Renal cortex interstitium (tissue), 11 donors: ENCODE measurements around the gene C1QTNF9. TPM values are rescaled to one million over a fixed set of nuclear protein-coding genes. Genes with fewer than 3 reads are reported as not detected.
A peak's percentile ranks its signal among the peaks of the same experiment; 100 is the strongest.
"Not testable (repeated sequence)": the region's sequence is repeated elsewhere in the genome, so short reads cannot be mapped to it uniquely, and the experiment has no call there.

Experiments
- DNase-seq, 11 donors: peaks; one replicate each; pipeline ENCODE4 v3.0.0-alpha.2; 2013; ENCODE audit warnings: low read depth in 9 of 11, low spot score in 4 of 11; ENCODE audit errors: extremely low read depth in 1 of 11
- polyA plus RNA-seq, 3 donors: library from polyadenylated mRNA; unstranded; fragments of 120-200 nt; gene quantifications; one replicate each; pipeline ENCODE4 v1.2.1, GENCODE V29; 2013; ENCODE audit not compliant: insufficient read length in 3 of 3

The C1QTNF9 gene
- polyA plus RNA-seq, 3 donors = 0.17 to 0.59 (median 0.30) TPM

GRCh38 chr13:24353736-24354135 lies 44.4 kb downstream of the C1QTNF9 start:
- DNase-seq = no peak

- DNase-seq = no peak
Measured at GRCh38 chr13:24355103-24355502, 45.7 kb downstream of the C1QTNF9 start.

- DNase-seq = no peak
Measured at GRCh38 chr13:24356270-24356669, 46.9 kb downstream of the C1QTNF9 start.

- no peak for DNase-seq
Measured at GRCh38 chr13:24356837-24357236, 47.5 kb downstream of the C1QTNF9 start.

GRCh38 chr13:24357756-24358155 lies 48.4 kb downstream of the C1QTNF9 start:
- DNase-seq = no peak

GRCh38 chr13:24358836-24359235 lies 49.5 kb downstream of the C1QTNF9 start:
- not testable (repeated sequence) for DNase-seq

GRCh38 chr13:24359252-24359651 lies 49.9 kb downstream of the C1QTNF9 start:
- DNase-seq = not testable (repeated sequence)

GRCh38 chr13:24360106-24360505 lies 50.7 kb downstream of the C1QTNF9 start:
- DNase-seq = peak in 9 of 11 donors; percentile 4 to 38 (median 12)

GRCh38 chr13:24361113-24361512 lies 51.7 kb downstream of the C1QTNF9 start:
- DNase-seq = no peak

- no peak for DNase-seq
Measured at GRCh38 chr13:24361852-24362366, 52.5 kb downstream of the C1QTNF9 start.

GRCh38 chr13:24362435-24362952 lies 53.1 kb downstream of the C1QTNF9 start:
- DNase-seq = no peak

GRCh38 chr13:24365191-24365590 lies 55.8 kb downstream of the C1QTNF9 start:
- DNase-seq = no peak

- DNase-seq = not testable (repeated sequence)
Measured at GRCh38 chr13:24366315-24366714, 56.9 kb downstream of the C1QTNF9 start.

- DNase-seq = not testable (repeated sequence)
Measured at GRCh38 chr13:24371273-24371672, 61.9 kb downstream of the C1QTNF9 start.

Other genes starting within 250 kb of the C1QTNF9 start
- gene SPATA13, start 148.9 kb upstream of the C1QTNF9 start, polyA plus RNA-seq = 10 to 100 TPM; 46.0 to 59.7 (median 54.6) TPM
- 10 to 100 TPM; 46.4 to 51.3 (median 49.9) TPM for gene PARP4, start 203.2 kb downstream of the C1QTNF9 start, polyA plus RNA-seq